Lower leg skin (tissue), 3 donors: ENCODE results near the gene ZNF283.

ENCODE experiments used
- POLR2A ChIP-seq, 2 donors: fragments of 450-650 bp; IDR thresholded peaks; one replicate each; pipeline ENCODE4 v1.6.1; 2016 to 2017; ENCODE audit warnings: antibody characterized with exemption in 2 of 2, mild to moderate bottlenecking in 1 of 2, moderate library complexity in 1 of 2
- TF ChIP-seq, protein P1 (sequence below), 3 donors: fragments of 450-650 bp; IDR thresholded peaks; one replicate each; pipeline ENCODE4 v1.5.1; 2016; ENCODE audit warnings: antibody characterized with exemption in 3 of 3, mild to moderate bottlenecking in 3 of 3, moderate library complexity in 2 of 3

GRCh38 chr19:43784241-43784980 is 42.7 kb upstream of the ZNF283 start:
- TF ChIP-seq, protein P1, sequence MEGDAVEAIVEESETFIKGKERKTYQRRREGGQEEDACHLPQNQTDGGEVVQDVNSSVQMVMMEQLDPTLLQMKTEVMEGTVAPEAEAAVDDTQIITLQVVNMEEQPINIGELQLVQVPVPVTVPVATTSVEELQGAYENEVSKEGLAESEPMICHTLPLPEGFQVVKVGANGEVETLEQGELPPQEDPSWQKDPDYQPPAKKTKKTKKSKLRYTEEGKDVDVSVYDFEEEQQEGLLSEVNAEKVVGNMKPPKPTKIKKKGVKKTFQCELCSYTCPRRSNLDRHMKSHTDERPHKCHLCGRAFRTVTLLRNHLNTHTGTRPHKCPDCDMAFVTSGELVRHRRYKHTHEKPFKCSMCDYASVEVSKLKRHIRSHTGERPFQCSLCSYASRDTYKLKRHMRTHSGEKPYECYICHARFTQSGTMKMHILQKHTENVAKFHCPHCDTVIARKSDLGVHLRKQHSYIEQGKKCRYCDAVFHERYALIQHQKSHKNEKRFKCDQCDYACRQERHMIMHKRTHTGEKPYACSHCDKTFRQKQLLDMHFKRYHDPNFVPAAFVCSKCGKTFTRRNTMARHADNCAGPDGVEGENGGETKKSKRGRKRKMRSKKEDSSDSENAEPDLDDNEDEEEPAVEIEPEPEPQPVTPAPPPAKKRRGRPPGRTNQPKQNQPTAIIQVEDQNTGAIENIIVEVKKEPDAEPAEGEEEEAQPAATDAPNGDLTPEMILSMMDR (IDR thresholded peaks at IDR 0.05): no peak
- no peak for TF ChIP-seq POLR2A (IDR thresholded peaks at IDR 0.05)
